NCI-H345 treated with DMSO at 0.1 percent for 48 hours (cell line): Measurements from ENCODE around the gene TMEM269.

Experiments
- DNase-seq: peaks from one replicate; lab custom pipeline; 2025; ENCODE audit not compliant: unreplicated experiment; lab: John Stamatoyannopoulos, UW

The TMEM269 gene

DNA sequence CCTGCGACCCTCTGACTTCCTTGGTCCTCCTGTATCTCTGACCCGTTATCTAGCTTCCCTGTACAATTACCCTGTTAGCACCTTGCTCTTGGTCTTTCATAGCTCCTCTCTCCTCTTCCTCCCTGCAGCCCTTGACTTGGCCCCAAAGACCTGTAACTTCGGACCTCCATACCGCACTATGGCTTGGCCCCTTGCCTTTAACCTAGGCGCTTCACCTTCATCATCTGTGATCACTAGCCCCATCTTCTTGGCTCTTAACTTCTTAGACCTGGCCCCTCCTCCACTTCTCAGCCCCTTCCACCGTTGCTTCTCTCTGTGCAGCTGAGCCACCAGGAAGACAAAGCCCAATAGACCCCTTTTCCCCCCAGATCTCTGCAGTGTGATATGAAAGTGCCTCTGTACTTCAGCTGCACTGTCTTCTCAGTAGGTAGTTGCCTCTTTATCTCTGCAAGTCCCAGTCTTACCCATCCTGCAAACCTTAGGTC, 62.4 kb downstream of the TMEM269 start:
- no peak for DNase-seq

DNA sequence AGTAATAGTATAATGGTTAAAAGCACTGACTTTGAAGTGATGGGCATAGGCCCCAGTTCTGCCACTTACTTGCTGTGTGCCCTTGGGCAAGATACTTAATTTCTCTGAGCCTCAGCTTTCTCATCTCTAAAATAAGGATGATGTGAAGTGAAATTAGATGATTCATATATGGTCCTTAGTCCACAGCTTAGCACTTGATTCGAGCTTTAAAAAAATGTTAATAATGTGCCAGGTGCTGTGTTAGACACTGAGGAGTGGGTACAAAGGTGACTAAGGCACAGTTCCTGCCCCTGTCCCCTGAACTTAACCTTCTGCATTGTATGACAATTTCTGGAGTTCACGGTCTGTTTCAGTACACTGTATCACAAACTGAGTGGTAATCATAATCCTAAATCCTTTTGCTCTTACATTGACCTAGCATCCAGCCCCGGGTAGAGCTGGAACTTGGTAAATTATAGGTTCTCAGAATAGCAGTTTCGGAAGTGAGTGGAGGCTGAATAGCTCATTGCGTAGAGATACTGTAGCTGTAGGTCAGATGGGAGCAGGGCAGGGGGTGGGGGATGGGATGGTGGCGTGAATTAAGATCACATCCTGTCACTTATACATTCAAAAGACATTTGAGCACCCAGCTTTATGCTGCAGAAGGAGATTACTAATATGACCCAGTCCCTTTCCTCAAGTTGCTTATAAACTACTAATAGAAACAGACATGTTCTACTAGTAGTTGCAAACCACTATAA, 63.1 kb downstream of the TMEM269 start:
- no peak for DNase-seq

DNA sequence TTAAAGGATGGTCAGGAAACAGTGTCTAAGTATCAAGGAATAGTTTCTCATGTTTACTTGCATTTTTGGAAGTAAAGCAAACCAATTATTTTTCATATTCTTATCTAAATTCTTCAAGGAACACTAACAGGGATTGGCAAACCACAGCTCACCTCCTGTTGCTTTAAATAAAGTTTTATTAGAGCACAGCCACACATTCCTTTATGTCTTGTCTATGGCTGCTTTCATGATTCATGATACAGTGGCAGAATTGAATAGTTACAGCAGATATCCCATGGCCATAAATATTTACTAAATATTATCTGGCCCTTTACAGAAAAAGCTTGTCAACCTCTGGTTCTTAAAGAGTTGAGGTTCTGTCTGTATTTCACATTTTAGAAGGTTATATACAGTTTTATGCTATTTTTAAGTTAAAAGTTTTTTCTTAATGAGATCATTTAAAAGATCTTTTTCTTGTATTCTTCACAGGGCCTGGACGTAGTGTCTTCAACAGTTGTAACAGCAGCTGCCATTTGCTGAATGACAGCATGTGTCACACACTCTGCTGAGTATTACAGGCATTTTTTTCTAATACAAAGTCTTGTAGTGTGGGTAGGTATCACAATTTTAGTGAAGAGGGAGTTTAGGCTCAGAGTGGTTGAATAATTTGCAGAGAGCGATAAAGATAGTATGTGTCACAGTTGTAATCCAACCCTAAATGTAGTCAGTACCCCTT, 64.2 kb downstream of the TMEM269 start:
- DNase-seq: no peak

GRCh38 chr1:42849944-42850343, 65.2 kb downstream of the TMEM269 start:
- DNase-seq: no peak
